DMS53 treated with DMSO at 0.1 percent for 48 hours (cell line): ENCODE data around the gene TEX2.

Experiments
- DNase-seq: peaks from one replicate; lab custom pipeline; 2025; ENCODE audit not compliant: unreplicated experiment; lab: John Stamatoyannopoulos, UW

The TEX2 gene

DNA sequence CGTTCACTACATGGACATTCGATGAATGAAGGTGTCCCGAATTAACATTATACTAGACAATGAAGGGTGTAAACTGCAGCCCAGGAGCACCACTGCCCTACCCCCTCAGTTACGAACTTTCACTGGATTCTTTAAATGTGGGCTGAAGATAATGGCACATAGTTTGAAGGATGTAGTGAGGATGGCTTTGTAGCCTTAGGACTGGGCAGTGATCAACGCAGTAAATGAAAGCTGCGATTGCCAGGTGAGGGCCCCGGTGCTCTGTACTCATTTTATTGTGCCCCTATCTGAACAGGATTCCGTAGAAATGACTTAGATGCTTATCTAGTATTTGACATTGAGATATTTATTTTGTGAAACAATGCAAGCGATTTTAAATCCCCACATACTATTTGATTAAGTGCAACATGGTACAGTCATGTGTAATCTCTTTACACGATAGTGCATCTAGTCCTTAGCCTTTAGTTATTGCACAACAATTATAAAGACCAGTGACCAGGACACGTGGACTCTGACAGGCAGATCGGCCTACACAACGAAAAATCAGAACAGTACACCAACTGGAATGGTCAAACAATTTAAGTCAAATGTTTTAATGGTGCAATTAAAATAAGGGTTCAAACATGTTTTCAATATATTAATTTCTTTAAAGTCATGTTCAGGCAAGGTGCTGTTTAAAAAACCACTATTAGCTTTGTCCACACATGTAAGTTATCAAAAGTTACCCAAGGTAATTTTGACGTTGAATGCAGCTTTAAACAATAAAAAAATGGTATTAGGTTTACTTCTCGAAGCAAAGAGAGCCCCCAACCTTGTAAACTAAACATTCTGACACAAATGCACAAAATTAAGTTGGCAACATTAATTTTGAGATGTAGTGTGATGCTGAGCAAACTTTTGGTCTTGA is 115.7 kb downstream of the TEX2 start:
- DNase-seq: peak; percentile 7

DNA sequence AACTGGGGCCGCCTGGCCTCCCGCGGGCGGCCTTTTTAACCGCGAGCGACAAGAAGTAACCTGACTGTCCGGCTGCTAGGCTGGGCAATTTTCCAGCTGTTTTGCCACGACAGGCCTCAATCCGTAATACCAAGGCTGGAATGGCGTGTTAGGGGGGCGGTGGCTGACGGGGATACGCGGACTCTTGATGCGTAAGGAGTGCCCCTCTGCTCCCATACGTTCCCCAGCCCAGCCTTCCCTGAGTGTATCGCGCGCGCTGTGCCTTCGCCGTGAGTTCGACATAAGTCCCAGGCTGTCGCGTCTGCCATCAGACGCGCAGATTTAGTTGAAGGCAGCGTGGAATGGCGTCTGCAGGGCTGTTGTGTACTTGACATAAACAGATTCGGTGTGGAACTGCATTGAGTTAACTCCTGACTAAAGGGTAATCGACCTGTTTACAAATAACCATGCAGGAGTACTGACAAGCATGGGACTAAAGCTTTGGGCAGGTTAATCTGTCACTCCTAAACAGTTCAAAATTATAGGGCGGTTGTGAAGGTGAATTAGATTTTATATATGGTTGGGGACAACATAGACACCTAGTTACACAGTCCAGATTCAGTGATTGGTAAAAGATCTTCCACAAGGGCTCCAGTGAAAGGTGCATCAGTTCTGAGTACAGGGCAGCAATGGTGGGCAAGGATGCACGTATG is 116.5 kb downstream of the TEX2 start:
- peak; percentile 14 for DNase-seq

DNA sequence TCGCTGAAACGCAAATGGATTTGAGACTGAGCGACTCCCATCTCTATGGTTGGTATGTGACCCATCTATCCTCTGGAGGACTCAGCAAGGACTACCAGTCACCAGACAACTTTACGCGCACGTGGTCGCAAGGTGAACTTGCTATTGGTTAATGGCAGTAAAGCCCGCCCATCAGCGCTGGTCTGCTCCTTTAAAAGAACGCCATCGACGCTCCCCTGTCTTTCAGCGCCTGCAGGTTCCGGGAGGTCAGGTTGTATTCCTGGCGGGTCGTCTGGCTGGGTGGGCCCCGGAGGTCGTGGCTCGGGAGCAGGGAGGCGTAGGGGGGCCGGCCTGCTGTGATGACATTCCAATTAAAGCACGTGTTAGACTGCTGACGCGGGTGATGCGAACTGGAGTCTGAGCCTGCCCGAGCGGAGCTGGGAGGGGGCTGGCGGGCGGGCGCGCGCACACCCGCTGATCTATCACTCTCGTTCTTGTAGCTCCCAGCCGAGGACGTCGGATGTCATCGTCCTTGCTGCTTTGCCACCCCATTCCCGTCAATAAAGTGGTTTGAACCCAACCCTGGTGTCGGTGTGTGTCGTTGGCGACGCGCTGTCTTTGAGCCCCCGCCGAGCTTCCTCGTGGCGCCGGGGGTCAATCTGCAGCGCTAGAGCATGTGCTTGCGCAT is 117.2 kb downstream of the TEX2 start:
- DNase-seq: peak; percentile 91

DNA sequence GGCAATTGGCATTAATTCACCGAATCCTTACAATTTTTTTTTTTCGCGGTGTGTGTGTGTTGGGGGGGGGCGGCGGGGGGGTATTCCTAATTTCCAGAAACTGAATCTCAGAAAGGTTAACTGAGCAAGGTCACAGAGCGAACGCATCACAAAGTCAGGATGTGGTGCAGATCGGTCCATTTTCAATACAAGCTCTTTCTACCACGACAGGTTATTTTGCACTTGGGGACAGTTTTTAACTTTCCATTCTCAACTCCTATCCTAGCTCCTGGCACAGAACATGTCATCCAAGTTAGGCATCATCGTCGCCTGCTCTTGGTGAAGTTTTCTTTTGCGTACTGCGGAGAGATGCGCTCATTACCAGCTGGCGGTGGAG is 117.7 kb downstream of the TEX2 start:
- no peak for DNase-seq

DNA sequence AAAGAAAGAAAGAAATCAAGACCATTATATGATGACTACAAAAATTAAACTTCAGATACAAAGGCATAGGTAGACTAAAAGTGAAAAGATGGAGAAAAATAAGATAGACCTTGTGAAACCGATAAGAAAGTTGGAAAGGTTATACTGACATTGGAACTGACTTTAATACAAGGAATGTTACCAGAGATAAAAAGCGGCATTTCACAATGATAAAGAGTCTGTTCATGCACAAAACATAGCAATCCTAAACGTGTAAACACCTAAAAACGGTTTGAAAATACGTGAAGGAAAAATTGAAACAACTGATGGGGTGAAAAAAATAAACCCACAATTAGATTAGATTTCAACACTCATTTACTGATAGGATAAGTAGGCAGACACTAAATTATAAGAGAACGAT is 123.5 kb downstream of the TEX2 start:
- no peak for DNase-seq

DNA sequence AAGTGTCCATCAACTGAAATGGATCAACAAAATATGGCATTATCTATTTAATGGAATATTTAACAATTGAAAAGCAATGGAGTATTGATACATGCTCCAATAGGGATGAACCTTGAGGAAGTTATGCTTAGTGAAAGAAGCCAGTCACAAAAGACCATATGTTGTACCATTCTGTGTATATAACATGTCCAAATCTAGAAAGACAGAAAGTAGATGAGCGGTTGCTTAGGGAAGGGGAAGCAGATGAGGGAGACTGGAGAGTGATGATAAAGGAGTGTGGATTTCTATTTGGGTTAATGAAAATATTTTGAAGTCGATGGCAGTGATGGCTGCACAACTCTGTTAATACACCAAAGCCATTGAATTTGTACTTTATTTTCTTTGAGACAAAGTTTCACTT is 124.6 kb downstream of the TEX2 start:
- DNase-seq: no peak

DNA sequence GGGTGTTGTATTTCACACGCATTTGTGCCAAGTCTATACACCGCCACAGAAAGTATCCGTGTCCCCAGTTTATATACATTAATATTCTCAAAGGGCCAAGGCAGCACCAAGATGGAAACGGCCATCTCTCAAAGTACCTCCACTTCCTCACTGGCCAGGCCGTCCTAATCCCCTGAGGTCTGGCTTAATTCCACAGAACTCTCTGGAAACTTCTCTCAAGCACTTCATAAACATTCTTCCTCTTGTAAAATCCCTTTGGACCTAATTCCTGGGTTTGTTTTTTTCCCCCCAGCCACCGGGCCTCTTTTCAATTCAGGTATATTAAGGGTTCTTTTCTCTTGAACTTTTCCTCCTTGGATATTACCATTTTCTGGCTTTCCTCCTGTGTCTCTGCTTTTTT is 128.1 kb downstream of the TEX2 start:
- no peak for DNase-seq

DNA sequence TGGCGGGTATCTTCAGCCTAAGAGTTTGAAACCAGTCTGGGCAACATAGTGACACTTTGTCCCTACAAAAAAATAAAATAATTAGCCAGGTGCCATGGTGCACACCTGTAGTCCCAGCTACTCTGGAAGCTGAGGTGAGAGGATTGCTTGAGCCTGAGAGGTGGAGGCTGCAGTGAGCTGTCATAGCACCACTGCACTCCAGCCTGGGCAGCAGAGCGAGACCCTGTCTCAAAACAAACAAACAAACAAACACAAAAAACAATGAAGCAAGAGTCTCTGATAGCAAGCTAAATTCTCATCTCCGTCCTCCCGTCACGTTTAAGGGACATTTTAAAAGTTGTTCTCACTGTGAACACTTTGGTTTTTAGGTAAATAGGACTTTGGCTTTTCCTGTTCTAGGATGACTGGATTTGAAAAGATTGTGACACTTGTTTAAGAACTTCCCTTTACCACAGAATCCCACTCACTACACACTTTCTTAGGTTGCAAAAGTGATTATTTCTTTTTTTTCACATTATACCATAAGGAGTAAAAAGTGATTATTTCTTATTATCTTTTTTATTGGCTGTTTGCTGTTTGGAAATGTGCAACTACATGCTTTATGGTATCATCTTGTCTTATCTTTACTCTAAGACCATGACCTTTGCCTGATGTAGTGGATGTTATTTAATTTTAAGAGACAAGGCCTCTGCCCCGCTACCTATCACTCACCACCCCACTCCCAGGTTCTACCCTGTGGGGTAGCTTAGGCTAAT is 128.7 kb downstream of the TEX2 start:
- no peak for DNase-seq

DNA sequence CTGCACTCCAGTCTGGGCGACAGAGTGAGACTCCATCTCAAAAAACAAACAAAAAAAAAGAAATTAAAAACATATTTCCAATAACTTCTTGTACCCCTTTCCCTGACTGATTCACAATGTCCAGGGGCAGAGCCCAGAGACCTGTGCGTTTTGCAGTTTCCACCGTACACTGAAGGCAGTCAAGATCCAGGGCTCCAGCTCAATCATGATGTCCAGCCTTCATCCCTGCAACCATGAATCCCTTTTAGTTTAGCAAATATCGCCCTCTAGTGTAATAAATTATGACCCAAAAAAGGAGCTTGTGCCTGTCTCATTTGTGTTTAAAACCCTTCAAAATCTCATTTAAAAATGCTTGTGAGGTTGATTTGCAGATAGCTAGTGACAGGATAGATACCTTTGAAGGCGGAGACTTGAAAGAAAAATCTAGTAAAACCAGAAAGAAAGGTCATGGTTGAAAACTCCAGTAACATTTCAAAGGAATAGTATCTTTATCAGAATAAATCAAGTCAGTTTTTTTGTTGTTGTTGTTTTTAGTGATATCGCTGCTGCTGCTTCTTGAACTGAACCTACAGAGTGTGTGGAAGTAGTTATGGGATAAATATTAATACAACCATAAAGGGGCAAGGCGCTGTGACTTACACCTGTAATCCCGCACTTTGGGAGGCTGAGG is 129.4 kb downstream of the TEX2 start:
- DNase-seq: peak; percentile 36

DNA sequence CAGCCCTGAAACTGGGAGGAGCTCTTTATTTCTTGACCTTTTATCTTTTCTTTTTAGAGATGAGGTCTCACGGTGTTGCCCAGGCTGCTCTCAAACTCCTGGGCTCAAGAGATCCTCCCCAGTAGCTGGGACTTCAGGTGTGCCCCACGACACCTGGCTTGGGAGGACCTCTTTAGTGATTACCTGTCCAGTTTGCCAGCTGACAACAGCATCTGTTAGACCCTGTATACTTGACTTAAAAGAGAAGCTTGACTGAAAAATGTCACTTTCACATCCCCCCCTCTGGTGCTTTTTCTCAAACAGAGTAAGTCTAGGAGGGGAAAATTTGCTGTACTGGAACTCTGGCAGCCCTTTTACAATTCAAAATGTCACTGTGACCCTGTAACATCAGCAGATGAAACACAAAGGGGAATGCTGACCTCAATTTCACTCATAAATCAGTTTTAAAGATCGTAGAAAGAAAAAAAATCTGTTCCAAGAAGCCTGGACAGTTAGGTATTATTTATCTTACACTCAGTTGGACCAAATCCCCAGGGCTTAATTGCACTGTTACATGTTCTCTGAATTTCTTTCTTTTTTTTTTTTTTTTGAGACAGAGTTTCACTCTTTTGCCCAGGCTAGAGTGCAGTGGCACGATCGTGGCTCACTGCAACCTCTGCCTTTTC is 131.3 kb downstream of the TEX2 start:
- no peak for DNase-seq

DNA sequence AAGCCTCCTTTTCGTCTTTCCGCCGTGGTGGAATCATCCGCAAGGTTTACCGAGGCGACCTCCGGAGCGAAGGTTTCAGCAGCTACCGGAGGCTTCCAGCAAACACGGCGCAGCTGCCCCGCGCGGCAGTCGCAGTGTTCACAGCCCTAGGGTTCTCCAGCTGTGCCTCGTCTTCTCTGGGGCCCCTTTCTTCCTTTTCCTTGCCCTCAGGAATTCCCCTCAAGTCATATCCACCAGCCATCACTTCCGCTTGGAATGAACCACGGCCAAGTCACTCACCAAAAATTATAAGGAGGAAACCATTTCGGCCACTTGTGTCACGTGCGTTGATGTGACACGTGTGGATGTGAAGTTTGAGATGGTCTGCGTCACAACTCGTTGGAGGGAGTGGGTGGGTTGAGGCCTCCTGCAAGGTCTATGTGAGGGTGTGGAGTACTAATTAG is 132.5 kb downstream of the TEX2 start:
- no peak for DNase-seq

DNA sequence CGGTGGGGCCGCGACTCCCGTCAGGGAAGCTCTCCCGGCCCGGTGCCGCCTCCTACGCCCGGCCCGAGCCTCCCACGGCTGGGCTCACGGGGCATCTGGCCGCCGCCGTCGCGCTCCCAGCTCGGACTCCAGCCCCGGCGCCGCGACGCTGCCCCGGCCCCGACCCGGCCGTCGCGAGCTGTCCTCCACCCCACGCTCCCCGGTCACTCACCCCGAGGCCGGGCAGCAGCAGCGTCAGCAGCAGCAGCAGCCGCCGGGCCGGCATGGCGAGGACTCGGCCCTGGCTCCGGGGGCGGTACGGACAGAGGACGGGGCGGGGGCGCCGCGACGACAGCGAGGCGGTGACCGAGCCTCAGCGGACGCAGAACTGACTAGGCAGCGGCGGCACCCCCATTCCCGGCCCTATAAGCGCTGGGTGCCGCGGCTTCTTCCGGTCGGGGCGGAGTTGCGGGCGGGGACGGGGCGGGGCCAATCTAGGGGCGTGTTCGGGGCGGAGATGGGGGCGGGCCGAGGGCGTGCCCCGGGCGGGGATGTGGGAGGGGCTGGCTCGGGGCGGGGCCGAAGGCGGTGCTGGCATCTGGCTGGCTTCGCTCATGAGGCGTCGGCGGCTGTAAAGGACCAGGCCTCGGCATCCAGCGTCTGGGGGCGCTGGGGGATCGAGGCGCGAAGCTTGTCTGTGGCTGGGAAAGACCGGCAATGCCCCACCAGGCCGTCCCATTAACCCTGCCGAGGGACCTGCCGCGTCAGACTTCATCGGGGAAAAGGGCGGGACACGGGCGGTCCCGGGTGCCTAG is 133.1 kb downstream of the TEX2 start, which contains the start of gene ERN1:
ERN1 (minus strand) TSS at position 380 of the 794 bp plus-strand sequence; CDS start at position 265, 115 bp downstream.
- DNase-seq: peak; percentile 55

DNA sequence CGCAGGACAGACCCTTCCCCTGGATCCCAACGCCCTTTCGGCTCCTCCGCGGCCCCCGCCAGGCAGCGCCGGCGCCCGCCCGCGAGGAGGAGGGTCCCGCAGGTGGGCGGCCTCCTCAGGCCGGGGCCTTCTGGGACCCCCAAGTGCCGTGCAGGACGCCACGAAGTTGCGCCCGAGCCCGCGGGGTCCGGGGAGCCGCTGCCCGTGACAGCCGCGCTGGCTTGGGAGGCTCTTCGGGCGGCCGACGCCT is 133.6 kb downstream of the TEX2 start:
- no peak for DNase-seq

DNA sequence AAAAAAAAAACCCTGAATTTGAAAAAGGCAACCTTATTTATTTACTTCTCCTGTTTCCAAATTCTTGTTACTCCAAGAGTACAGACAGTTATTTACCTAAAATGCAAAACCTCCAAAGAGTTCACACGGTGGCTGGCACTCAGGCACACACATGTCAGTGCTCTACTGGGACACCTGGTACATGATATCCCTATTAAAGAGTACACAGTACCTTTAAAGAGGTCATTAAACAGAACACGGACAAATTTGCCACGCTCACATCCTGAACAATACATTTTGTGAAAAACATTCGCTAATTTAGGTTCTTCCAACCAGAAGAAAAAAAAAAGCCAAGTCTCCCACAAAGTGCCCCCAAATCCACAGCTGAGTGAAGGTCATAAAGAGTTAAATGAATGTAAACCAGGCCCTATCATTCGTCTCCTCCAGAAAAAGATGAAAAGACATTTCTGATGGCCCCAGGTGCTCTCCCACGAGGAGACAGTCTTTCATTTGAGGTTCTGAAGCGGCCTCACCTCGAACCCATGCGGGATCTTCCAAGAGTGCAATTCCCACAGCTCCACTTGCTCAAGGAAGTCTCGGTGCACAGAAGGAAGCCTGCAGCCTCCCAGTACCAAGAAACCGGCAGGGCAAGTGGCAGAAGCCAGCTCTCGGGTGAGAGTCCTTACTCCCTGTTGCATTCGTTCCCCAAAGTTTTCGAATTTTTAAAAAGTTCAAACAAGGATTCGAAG is 134.1 kb downstream of the TEX2 start:
- DNase-seq: no peak

DNA sequence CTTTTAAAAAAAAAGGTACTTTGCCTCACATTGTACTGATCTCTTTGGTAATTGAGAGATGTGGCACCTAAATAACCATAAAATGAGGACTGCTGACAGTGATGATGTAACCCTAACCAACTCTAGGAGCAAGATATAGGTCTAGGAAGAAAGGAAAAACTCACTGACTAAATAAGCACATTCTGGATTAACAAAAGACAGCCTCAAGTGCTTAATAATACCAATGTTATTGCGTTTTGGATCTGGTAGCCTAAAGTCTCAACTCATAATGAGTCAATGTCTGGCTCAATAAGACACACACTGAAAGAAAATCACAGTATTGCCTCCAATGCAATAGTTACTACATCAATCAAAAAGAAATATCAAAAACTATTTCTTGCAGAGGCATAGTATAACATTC is 136.1 kb downstream of the TEX2 start:
- DNase-seq: no peak

DNA sequence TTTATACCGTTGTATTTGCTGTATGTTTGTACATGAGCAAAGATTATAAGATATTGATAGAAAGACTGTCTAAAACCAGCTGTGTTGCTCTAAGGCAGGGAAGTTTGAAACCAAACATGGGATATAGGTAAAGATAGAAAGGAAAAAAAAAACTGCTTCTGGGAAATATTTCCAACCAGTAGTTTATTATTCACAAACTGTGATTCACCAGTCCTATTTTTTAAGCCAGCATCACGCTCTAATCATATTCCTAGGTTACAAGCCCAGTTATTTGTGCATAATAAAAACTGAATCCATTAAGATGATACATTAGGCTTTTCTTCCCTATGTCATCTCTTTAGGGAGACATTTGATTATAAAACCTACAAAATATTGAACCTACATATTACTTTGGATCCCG is 137.1 kb downstream of the TEX2 start:
- no peak for DNase-seq

DNA sequence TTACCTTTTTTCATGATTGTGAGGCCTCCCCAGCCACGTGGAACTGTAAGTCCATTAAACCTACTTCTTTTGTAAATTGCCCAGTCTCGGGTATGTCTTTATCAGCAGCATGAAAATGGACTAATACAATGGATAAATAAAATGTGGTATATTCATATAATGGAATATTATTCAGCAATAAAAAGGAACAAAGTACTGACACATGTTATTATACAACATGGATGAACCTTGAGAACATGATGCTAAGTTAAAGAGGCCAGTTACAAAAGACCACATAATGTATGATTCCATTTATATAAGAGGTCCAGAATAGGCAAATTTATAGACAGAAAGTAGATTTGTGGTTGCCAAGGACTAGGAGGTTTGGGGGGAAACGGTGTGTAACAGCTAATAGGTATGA is 138.5 kb downstream of the TEX2 start:
- no peak for DNase-seq

DNA sequence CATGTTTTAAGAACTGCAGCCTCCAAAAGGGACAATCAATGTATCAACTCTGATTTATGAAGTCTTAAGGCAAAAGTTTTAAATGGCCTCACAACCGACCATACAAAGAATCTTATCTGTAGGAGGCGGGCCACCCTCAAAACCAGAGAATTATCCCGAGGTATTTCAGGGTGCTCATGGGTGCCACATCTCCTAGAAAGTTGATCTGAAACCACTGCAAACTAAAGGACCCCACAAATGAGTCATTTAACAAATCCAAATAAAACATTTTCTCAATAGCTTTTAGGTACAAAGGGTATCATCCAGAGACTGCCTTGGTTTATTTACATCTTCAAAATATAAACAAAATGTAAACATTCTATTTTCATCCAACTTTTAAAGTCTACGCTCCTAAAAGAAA is 139.9 kb downstream of the TEX2 start:
- DNase-seq: no peak
